Heart right ventricle (tissue), 16 donors: Measurements from ENCODE around the gene ADAMTS6. TPM values are rescaled to one million over a fixed set of nuclear protein-coding genes. Genes with fewer than 3 reads are reported as not detected.

Experiments used
- ATAC-seq, 8 donors: fragments of 200-7000 bp; cut with Tn5 transposase; one replicate each; pipeline ENCODE4 v1.9.1; 2020; ENCODE audit warnings: mild to moderate bottlenecking in 8 of 8, moderate library complexity in 8 of 8, moderate number of reproducible peaks in 1 of 8
- DNase-seq, 2 donors: peaks; one replicate each; pipeline ENCODE4 v3.0.0-alpha.2; 2020
- H3K27ac ChIP-seq, 10 donors: fragments of 200-600 bp; sonication (generic) in 2 of 10; one replicate each; pipeline versions ENCODE4 v1.5.0 to v1.8.0; 2020 to 2022; ENCODE audit warnings: mild to moderate bottlenecking in 3 of 10
- H3K27me3 ChIP-seq, 7 donors: fragments of 200-600 bp; one replicate each; pipeline ENCODE4 v1.8.0; 2021 to 2022; ENCODE audit warnings: mild to moderate bottlenecking in 2 of 7
- H3K36me3 ChIP-seq, 9 donors: fragments of 200-600 bp; sonication (generic) in 1 of 9; one replicate each; pipeline versions ENCODE4 v1.5.0 to v1.8.0; 2020 to 2022; ENCODE audit warnings: mild to moderate bottlenecking in 2 of 9
- H3K4me1 ChIP-seq, 9 donors: fragments of 200-600 bp; sonication (generic) in 1 of 9; one replicate each; pipeline versions ENCODE4 v1.5.0 to v1.8.0; 2020 to 2022; ENCODE audit warnings: mild to moderate bottlenecking in 4 of 9
- H3K4me3 ChIP-seq, 10 donors: fragments of 200-600 bp; sonication (generic) in 2 of 10; one replicate each; pipeline versions ENCODE4 v1.5.0 to v1.8.0; 2020 to 2022; ENCODE audit warnings: mild to moderate bottlenecking in 7 of 10, moderate library complexity in 2 of 10
- H3K9me3 ChIP-seq, 11 donors: fragments of 200-600 bp in 10 of 11; sonication (generic) in 2 of 11; one replicate each; pipeline versions ENCODE4 v1.5.0 to v1.8.0; 2013 to 2022; ENCODE audit warnings: mild to moderate bottlenecking in 2 of 11, control low read depth in 1 of 11, moderate library complexity in 1 of 11
- CTCF ChIP-seq, 9 donors: fragments of 200-600 bp; sonication (generic) in 2 of 9; IDR thresholded peaks; one replicate each; pipeline versions ENCODE4 v1.5.0 to v1.8.0; 2021 to 2022; ENCODE audit warnings: antibody characterized with exemption in 9 of 9, mild to moderate bottlenecking in 5 of 9, moderate library complexity in 1 of 9
- WGBS, 2 donors: extraction: QIAGEN DNeasy Blood & Tissue Kit; methylation state at CpG; one replicate each; pipeline ENCODE4 v1.1.7; 2013; ENCODE audit warnings: inconsistent platforms in 1 of 2; 5-methylcytosine and 5-hydroxymethylcytosine counted together
- intact Hi-C, 10 donors: fragments of 100-400 bp; cut with DNase I; formaldehyde crosslinking; loops; one replicate each; pipeline versions ENCODE4 v1.11.1 to v1.14.2; 2022
- polyA plus RNA-seq, 2 donors: library from polyadenylated mRNA; stranded (reverse); fragments of 200-250 nt; gene quantifications; one replicate each; pipeline ENCODE4 v1.2.3, GENCODE V29; 2013
- total RNA-seq, 10 donors: library from RNA; stranded (reverse); fragmentation: NEBNext Ultra II Directional in 3 of 10; extraction: Animal tissue kit (Norgen Biotek cat#: 25700) in 3 of 10; gene quantifications; one replicate each; pipeline versions ENCODE4 v1.2.1 to v1.2.4, GENCODE V29; 2021 to 2023
- donor health status: Arrhythmogenic right ventricular cardiomyopathy.
- donor health status: ischemic (EF 13 %, LVEDD 7.1; RV severe dilation, severe dysfunction).
- donor health status: healthy with polysubstance abuse.
- donor health status: DM: no; HTN: yes; CAD: no.
- donor health status: DM: no; HTN: no; CAD: no.
- donor health status: ischemic (EF 25% LVEDD 6.9; RV normal size, moderate dysfunction).
- donor health status: ischemic (EF 25% LVEDD 5.7; RV mildly dilated, moderate dysfunction).
- donor health status: healthy.
- donor health status: DM: yes; HTN: yes; CAD: no.
- donor health status: Ischemic cardiomyopathy.
- donor health status: ischemic (EF 35%, LVEDD 5.7; RV mildly dilated, moderate dysfunction).
- donor health status: nonischemic (EF 11% LVEDD 7.7; RV severe dilation, severe dysfunction).
- donor health status: DM: yes; HTN: yes; CAD: no.
- donor health status: PGD.
- donor health status: ischemic (EF 29% LVEDD 5.4; RV normal size, mild dysfunction).
- donor health status: nonischemic (EF 23%, LVEDD 6.1; RV moderate dilation, normal function).

ADAMTS6 gene
- total and polyA plus RNA-seq, 12 donors = 0.25 to 4.1 (median 2.1) TPM

GRCh38 chr5:65413822-65414221 lies 67.9 kb downstream of the ADAMTS6 start:
- 58 to 70% methylated on average over 2 of the region's 2 CpGs for WGBS, 2 donors
- Histone ChIP-seq H3K27ac (no peak overlapping the region), H3K36me3 (peaks cover 0 to 5% (median 0%) of the 10 kb centered on the region in 9 donors), H3K27me3 (no peaks in the 10 kb centered on the region), H3K4me3 (no peak overlapping the region), H3K9me3 (peaks cover 0 to 26% (median 18%) of the 10 kb centered on the region in 11 donors), H3K4me1 (no peaks in the 10 kb centered on the region)
- intact Hi-C loops = no loop called here
- no peak for ATAC-seq
- DNase-seq = no peak
- no peak for TF ChIP-seq CTCF (IDR thresholded peaks at IDR 0.05)

GRCh38 chr5:65412842-65413241 lies 68.9 kb downstream of the ADAMTS6 start:
- ATAC-seq (no peak), DNase-seq (no peak)
- intact Hi-C loops = no loop called here
- H3K4me3 ChIP-seq = no peak overlapping the region
- TF ChIP-seq CTCF (IDR thresholded peaks at IDR 0.05) = no peak
- peaks cover 0 to 16% (median 9%) of the 10 kb centered on the region in 11 donors for H3K9me3 ChIP-seq
- H3K36me3 ChIP-seq = no peaks in the 10 kb centered on the region
- no peak overlapping the region for H3K27ac ChIP-seq
- H3K4me1 ChIP-seq = no peaks in the 10 kb centered on the region
- no peaks in the 10 kb centered on the region for H3K27me3 ChIP-seq
- 94 to 97% methylated on average over 2 of the region's 2 CpGs for WGBS, 2 donors

- H3K27ac ChIP-seq = no peak overlapping the region
- H3K4me3 ChIP-seq = no peak overlapping the region
- H3K9me3 ChIP-seq = peaks cover 0 to 3% (median 0%) of the 10 kb centered on the region in 11 donors
- ATAC-seq = no peak
- intact Hi-C loops = no loop called here
- H3K4me1 ChIP-seq = no peaks in the 10 kb centered on the region
- H3K27me3 ChIP-seq = no peaks in the 10 kb centered on the region
- DNase-seq = no peak
- no peak for TF ChIP-seq CTCF (IDR thresholded peaks at IDR 0.05)
- 83 to 88% methylated on average over 2 of the region's 2 CpGs for WGBS, 2 donors
- no peaks in the 10 kb centered on the region for H3K36me3 ChIP-seq
Measured at GRCh38 chr5:65411356-65411755, 70.4 kb downstream of the ADAMTS6 start.

GRCh38 chr5:65395526-65396155 lies 86.1 kb downstream of the ADAMTS6 start:
- no peak for TF ChIP-seq CTCF (IDR thresholded peaks at IDR 0.05)
- WGBS, 2 donors = 47 to 62% methylated on average over 2 of the region's 2 CpGs
- intact Hi-C loops = no loop called here
- DNase-seq (no peak), ATAC-seq (peak in 2 of 8 donors; percentile 46 to 67)
- no peak overlapping the region for H3K4me3 ChIP-seq
- H3K27me3 ChIP-seq = no peaks in the 10 kb centered on the region
- no peaks in the 10 kb centered on the region for H3K9me3 ChIP-seq
- no peak overlapping the region for H3K27ac ChIP-seq
- peaks cover 0 to 20% (median 0%) of the 10 kb centered on the region in 9 donors for H3K4me1 ChIP-seq
- no peaks in the 10 kb centered on the region for H3K36me3 ChIP-seq
